ENCODE data around the gene C12orf57.

- TF ChIP-seq CTCF (conservative IDR thresholded peaks at IDR 0.05 in 1 of 2, IDR thresholded peaks at IDR 0.05 in 1 of 2; ENCODE audit: low read depth in 1 of 2, low read length in 2 of 2) (no peak), EZH2 (IDR thresholded peaks at IDR 0.05; ENCODE audit: low read length, missing control alignments) (no peak)
Observed at GRCh38 chr12:6980740-6981139, 36.9 kb downstream of the C12orf57 start.
